Measurements from ENCODE around the gene SBF2. TPM values are rescaled to one million over a fixed set of nuclear protein-coding genes. Genes with fewer than 3 reads are reported as not detected.

The SBF2 gene
- total RNA-seq, 1 experiment from 2014 or later, result 30.2 TPM

- no peak overlapping the region for H4K5ac ChIP-seq (ENCODE audit: insufficient read length, low read depth, low read length)
- Mint-ChIP-seq H3K9me3 (no peaks in the 10 kb centered on the region), H3K4me1 (peaks cover 3 to 7% of the 10 kb centered on the region in 2 experiments; a peak in 2 of 4 replicates), H3K36me3 (ENCODE audit: insufficient read depth in 1 of 3, low read depth in 3 of 3) (peaks cover 39 to 70% (median 60%) of the 10 kb centered on the region in 3 experiments; a peak in 6 of 7 replicates), H3K27ac (no peak overlapping the region), H3K4me3 (no peak overlapping the region), H3K27me3 (ENCODE audit: low read depth) (no peaks in the 10 kb centered on the region)
- H2BK20ac ChIP-seq (ENCODE audit: low read depth, low read length, poor library complexity, severe bottlenecking), result no peak overlapping the region
- H4K8ac ChIP-seq (replicated peaks; ENCODE audit: insufficient read length, low read depth, low read length), result no peak overlapping the region
- no peak overlapping the region for H3K56ac ChIP-seq (ENCODE audit: insufficient read length, low read depth, low read length)
- no peak overlapping the region for H3K14ac ChIP-seq (ENCODE audit: insufficient read depth, low read length)
- no peak overlapping the region for H2BK5ac ChIP-seq (ENCODE audit: insufficient read length, low read length)
- H3K9ac ChIP-seq (ENCODE audit: extremely low read depth, insufficient read length, low read length), result no peak overlapping the region
- no peak overlapping the region for H3K18ac ChIP-seq (ENCODE audit: insufficient read length, low read depth, low read length)
- no peaks in the 10 kb centered on the region for H3K79me1 ChIP-seq (ENCODE audit: insufficient read depth, low read depth, low read length, poor library complexity, severe bottlenecking)
- no peak overlapping the region for H2BK15ac ChIP-seq (ENCODE audit: low read depth, low read length)
- no peak overlapping the region for H3K4me2 ChIP-seq (ENCODE audit: insufficient read depth, insufficient read length, low read length)
- no peak overlapping the region for H4K91ac ChIP-seq (ENCODE audit: insufficient read length, low read depth, low read length)
- WGBS (ENCODE audit: extremely low coverage, insufficient read length, low lambda C conversion rate), result no CpG with 5 or more reads among the region's 2 CpGs
- H2BK120ac ChIP-seq (ENCODE audit: low read depth, low read length, poor library complexity, severe bottlenecking), result no peak overlapping the region
- H3K27ac ChIP-seq (ENCODE audit: insufficient read length, low read depth, low read length), result no peak overlapping the region
- H2AK5ac ChIP-seq (ENCODE audit: insufficient read length, low read length), result no peak overlapping the region
- H4K20me1 ChIP-seq (ENCODE audit: control insufficient read depth, insufficient read depth, insufficient read length), result no peaks in the 10 kb centered on the region
- H3K9me3 ChIP-seq (ENCODE audit: control insufficient read depth, low read depth, low read length), result no peaks in the 10 kb centered on the region
- H3T11ph ChIP-seq (ENCODE audit: low read length), result no peak overlapping the region
- H3K27me3 ChIP-seq (ENCODE audit: insufficient read depth, low read length), result no peaks in the 10 kb centered on the region
- H3K79me2 ChIP-seq (ENCODE audit: insufficient read depth, low read length), result no peaks in the 10 kb centered on the region
- H3K4me1 ChIP-seq (ENCODE audit: insufficient read depth, low read length), result no peaks in the 10 kb centered on the region
- H3K23ac ChIP-seq (ENCODE audit: insufficient read length, low read depth, low read length), result no peak overlapping the region
- no peak for TF ChIP-seq CTCF (conservative IDR thresholded peaks at IDR 0.05)
- H3K23me2 ChIP-seq (ENCODE audit: insufficient read length, low read depth, low read length, poor library complexity, severe bottlenecking), result no peaks in the 10 kb centered on the region
- H2BK12ac ChIP-seq (ENCODE audit: insufficient read length, low read depth, low read length), result no peak overlapping the region
- no peak overlapping the region for H3K4ac ChIP-seq (ENCODE audit: low read depth, low read length)
- no peak for DNase-seq
- H2AFZ ChIP-seq (ENCODE audit: low read length), result no peak overlapping the region
Observed at GRCh38 chr11:9735919-9736318, 558.1 kb downstream of the SBF2 start.

Data from H9 (cell line).